ENCODE results near the gene RPL39L.

- no peak for TF ChIP-seq POLR2A (IDR thresholded peaks at IDR 0.05; ENCODE audit: low read length)
- TF ChIP-seq GATA1 (IDR thresholded peaks at IDR 0.05; ENCODE audit: low read depth, low read length), result no peak
Measured at GRCh38 chr3:187086831-187087230, 52.5 kb downstream of the RPL39L start.
